B cell (primary cell): Measurements from ENCODE around the gene MEF2C. TPM values are rescaled to one million over a fixed set of nuclear protein-coding genes. Genes with fewer than 3 reads are reported as not detected.

Experiments
- ATAC-seq: fragments of 200-7000 bp; cut with Tn5 transposase; one replicate; pipeline ENCODE4 v1.10.0; 2021; ENCODE audit warnings: low read depth, mild to moderate bottlenecking, moderate number of reproducible peaks, moderate library complexity
- CTCF ChIA-PET: fragments of 350-600 bp; sonication (Branson Sonifier 250); formaldehyde crosslinking; loops from one replicate; lab custom pipeline; 2021; ENCODE audit warnings: antibody characterized with exemption, inconsistent platforms; lab: Charles Lee
- POLR2A ChIA-PET: fragments of 350-600 bp; sonication (Branson Sonifier 250); formaldehyde crosslinking; loops from one replicate; lab custom pipeline; 2021; ENCODE audit warnings: antibody characterized with exemption; lab: Charles Lee
- DNase-seq: peaks from one replicate; pipeline ENCODE4 v3.0.0; 2013
- H2AFZ ChIP-seq: 2 replicates; pipeline ENCODE4 v1.6.1; 2012; ENCODE audit warnings: mild to moderate bottlenecking, low read depth, low read length; ENCODE audit not compliant: insufficient read depth, poor library complexity, severe bottlenecking
- H3K27ac ChIP-seq, 2 donors: 1 replicate in 1 of 2; 2 replicates in 1 of 2; pipeline ENCODE4 v1.5.1; 2012 to 2013; ENCODE audit warnings: low read length in 2 of 2, mild to moderate bottlenecking in 2 of 2, moderate library complexity in 1 of 2
- H3K27me3 ChIP-seq, 4 experiments: fragments of 200-600 bp in 1 of 4; sonication (generic) in 1 of 4; replicated peaks in 1 of 4; 1 replicate in 2 of 4; 2 replicates in 2 of 4; pipeline versions ENCODE4 v1.6.1 to v1.7.0; 2013 to 2016; ENCODE audit warnings: low read length in 3 of 4, mild to moderate bottlenecking in 2 of 4, mixed read lengths in 1 of 4, moderate library complexity in 1 of 4; ENCODE audit not compliant: insufficient read depth in 4 of 4, control insufficient read depth in 3 of 4; ENCODE audit errors: control extremely low read depth in 1 of 4
- H3K36me3 ChIP-seq, 2 experiments: replicated peaks in 1 of 2; 1 replicate in 1 of 2; 2 replicates in 1 of 2; pipeline versions ENCODE4 v1.6.1 to v1.7.1; 2013; ENCODE audit warnings: low read length in 1 of 2; ENCODE audit not compliant: insufficient read depth in 2 of 2, control insufficient read depth in 1 of 2; ENCODE audit errors: control extremely low read depth in 1 of 2, extremely low read depth in 1 of 2
- H3K4me1 ChIP-seq, 2 donors: fragments of 200-600 bp in 1 of 2; sonication (generic) in 1 of 2; 1 replicate in 1 of 2; 2 replicates in 1 of 2; pipeline versions ENCODE4 v1.5.1 to v1.6.1; 2013 to 2017; ENCODE audit warnings: low read length in 2 of 2; ENCODE audit not compliant: control insufficient read depth in 2 of 2, insufficient read depth in 2 of 2
- H3K4me2 ChIP-seq: replicated peaks from 2 replicates; pipeline ENCODE3; 2012; ENCODE audit warnings: mild to moderate bottlenecking, low read depth, low read length; ENCODE audit not compliant: poor library complexity, severe bottlenecking
- H3K4me3 ChIP-seq, 5 experiments: fragments of 200-600 bp in 1 of 5; sonication (generic) in 1 of 5; 1 replicate in 3 of 5; 2 replicates in 2 of 5; pipeline versions ENCODE4 v1.5.1 to v1.7.0; 2011 to 2016; ENCODE audit warnings: low read length in 4 of 5, mild to moderate bottlenecking in 4 of 5, low read depth in 2 of 5, control low read depth in 1 of 5, moderate library complexity in 1 of 5; ENCODE audit not compliant: insufficient read depth in 1 of 5; ENCODE audit errors: control extremely low read depth in 1 of 5, extremely low read depth in 1 of 5
- H3K79me2 ChIP-seq: fragments of 200-600 bp; sonication (generic); one replicate; pipeline ENCODE4 v1.6.0; 2016; ENCODE audit warnings: low read length; ENCODE audit not compliant: control insufficient read depth, insufficient read depth
- H3K9ac ChIP-seq: fragments of 200-600 bp; sonication (generic); 2 replicates; pipeline ENCODE4 v1.6.1; 2017; ENCODE audit warnings: mild to moderate bottlenecking, low read length, moderate library complexity
- H3K9me3 ChIP-seq, 3 donors: one replicate each; pipeline versions ENCODE4 v1.6.1 to v1.7.1; 2013; ENCODE audit warnings: low read length in 2 of 3; ENCODE audit not compliant: control insufficient read depth in 2 of 3, insufficient read depth in 1 of 3; ENCODE audit errors: control extremely low read depth in 1 of 3
- H4K20me1 ChIP-seq: 2 replicates; pipeline ENCODE4 v1.6.0; 2012; ENCODE audit warnings: mild to moderate bottlenecking, low read length; ENCODE audit not compliant: insufficient read depth, control insufficient read depth, poor library complexity, severe bottlenecking
- H3K27ac Mint-ChIP-seq: one replicate; pipeline ENCODE4 v1.8.0; 2021; ENCODE audit warnings: mixed read lengths
- H3K27me3 Mint-ChIP-seq: one replicate; pipeline ENCODE4 v1.8.0; 2021; ENCODE audit warnings: mixed read lengths
- H3K4me1 Mint-ChIP-seq: one replicate; pipeline ENCODE4 v1.8.0; 2021; ENCODE audit warnings: mixed read lengths
- H3K4me3 Mint-ChIP-seq: one replicate; pipeline ENCODE4 v1.8.0; 2021; ENCODE audit warnings: mixed read lengths
- H3K9me3 Mint-ChIP-seq: one replicate; pipeline ENCODE4 v1.8.0; 2022; ENCODE audit warnings: mixed read lengths; ENCODE audit not compliant: insufficient read depth
- EZH2 ChIP-seq: IDR thresholded peaks from 2 replicates; pipeline ENCODE4 v1.6.1; 2012; ENCODE audit warnings: borderline replicate concordance, low read depth, mild to moderate bottlenecking, moderate library complexity, low read length; ENCODE audit not compliant: insufficient read depth, poor library complexity, severe bottlenecking
- WGBS: methylation state at CpG from one replicate; pipeline ENCODE4 v1.1.5; 2013; ENCODE audit warnings: missing lambda C conversion rate; ENCODE audit not compliant: insufficient coverage; 5-methylcytosine and 5-hydroxymethylcytosine counted together
- intact Hi-C: fragments of 100-400 bp; cut with micrococcal nuclease; formaldehyde crosslinking; loops from one replicate; pipeline ENCODE4 v1.10.0; 2022
- polyA plus RNA-seq: library from polyadenylated mRNA; depleted of rRNA; stranded (reverse); fragments of >200 nt; gene quantifications from 2 replicates; pipeline ENCODE4 v1.2.3, GENCODE V29; 2012
- total RNA-seq, 2 donors: library from RNA; stranded (reverse); fragments of 120-200 nt in 1 of 2; gene quantifications; 1 replicate in 1 of 2; 2 replicates in 1 of 2; pipeline versions ENCODE4 v1.2.3 to v1.2.4, GENCODE V29; 2013 to 2022
- TF ChIP-seq, protein P1 (sequence below): fragments of 200-600 bp; IDR thresholded peaks from one replicate; pipeline ENCODE4 v1.8.0; 2022; ENCODE audit warnings: antibody characterized with exemption, mild to moderate bottlenecking

Gene MEF2C
- total and polyA plus RNA-seq, 2 donors (not counting 1 experiment from before 2014, with no cell fraction given): 97.4 to 354 TPM

- Mint-ChIP-seq H3K4me1 (peaks cover 74% of the 10 kb centered on the region), H3K4me3 (no peak overlapping the region), H3K27me3 (no peaks in the 10 kb centered on the region), H3K27ac (peak overlapping the region; percentile 46), H3K9me3 (no peaks in the 10 kb centered on the region)
- no peaks in the 10 kb centered on the region for H4K20me1 ChIP-seq
- H2AFZ ChIP-seq: no peak overlapping the region
- peaks cover 22 to 38% of the 10 kb centered on the region in 2 donors for H3K4me1 ChIP-seq
- no CpG with 5 or more reads among the region's 4 CpGs for WGBS
- peaks cover 96% of the 10 kb centered on the region for H3K79me2 ChIP-seq
- DNase-seq (no peak), ATAC-seq (no peak)
- peak overlapping the region in 1 of 2 donors; percentile 50 for H3K27ac ChIP-seq
- peak overlapping the region; percentile 1 for H3K4me2 ChIP-seq
- intact Hi-C loops: no loop called here
- CTCF ChIA-PET: interaction anchor here (0.7 to 1.1 kb wide), 3 partner anchors 12 to 32 kb away, joined by 3 read pairs; no protein-coding TSS in a partner anchor
- peaks cover 5 to 20% of the 10 kb centered on the region in 2 experiments for H3K36me3 ChIP-seq
- no peaks in the 10 kb centered on the region for H3K27me3 ChIP-seq
- H3K9me3 ChIP-seq: no peaks in the 10 kb centered on the region
- no peak overlapping the region for H3K4me3 ChIP-seq
- H3K9ac ChIP-seq: no peak overlapping the region
- POLR2A ChIA-PET: no interaction called here
- no peak for TF ChIP-seq EZH2
- TF ChIP-seq, protein P1, sequence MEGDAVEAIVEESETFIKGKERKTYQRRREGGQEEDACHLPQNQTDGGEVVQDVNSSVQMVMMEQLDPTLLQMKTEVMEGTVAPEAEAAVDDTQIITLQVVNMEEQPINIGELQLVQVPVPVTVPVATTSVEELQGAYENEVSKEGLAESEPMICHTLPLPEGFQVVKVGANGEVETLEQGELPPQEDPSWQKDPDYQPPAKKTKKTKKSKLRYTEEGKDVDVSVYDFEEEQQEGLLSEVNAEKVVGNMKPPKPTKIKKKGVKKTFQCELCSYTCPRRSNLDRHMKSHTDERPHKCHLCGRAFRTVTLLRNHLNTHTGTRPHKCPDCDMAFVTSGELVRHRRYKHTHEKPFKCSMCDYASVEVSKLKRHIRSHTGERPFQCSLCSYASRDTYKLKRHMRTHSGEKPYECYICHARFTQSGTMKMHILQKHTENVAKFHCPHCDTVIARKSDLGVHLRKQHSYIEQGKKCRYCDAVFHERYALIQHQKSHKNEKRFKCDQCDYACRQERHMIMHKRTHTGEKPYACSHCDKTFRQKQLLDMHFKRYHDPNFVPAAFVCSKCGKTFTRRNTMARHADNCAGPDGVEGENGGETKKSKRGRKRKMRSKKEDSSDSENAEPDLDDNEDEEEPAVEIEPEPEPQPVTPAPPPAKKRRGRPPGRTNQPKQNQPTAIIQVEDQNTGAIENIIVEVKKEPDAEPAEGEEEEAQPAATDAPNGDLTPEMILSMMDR: no peak
These were observed 40.2 kb downstream of the MEF2C start for GRCh38 chr5:88842784-88843183.

DNA sequence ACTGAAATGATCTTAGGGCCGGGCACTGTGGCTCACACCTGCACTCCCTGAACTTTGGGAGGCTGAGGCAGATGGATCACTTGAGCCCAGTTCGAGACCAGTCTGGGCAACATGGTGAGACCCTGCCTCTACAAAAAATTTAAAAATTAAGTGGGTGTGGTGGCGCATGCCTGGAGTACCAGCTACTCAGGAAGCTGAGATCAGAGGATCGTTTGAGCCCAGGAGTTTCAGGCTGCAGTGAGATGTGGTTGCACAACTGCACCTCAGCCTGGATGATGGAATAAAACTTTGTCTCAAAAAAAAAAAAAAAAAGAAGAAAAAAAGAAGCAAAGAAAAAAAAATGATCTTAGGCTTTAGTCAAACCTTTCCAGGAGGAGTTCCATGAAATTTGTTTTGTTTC lies 41.8 kb downstream of the MEF2C start:
- Mint-ChIP-seq H3K4me1 (peaks cover 71% of the 10 kb centered on the region), H3K27me3 (no peaks in the 10 kb centered on the region), H3K27ac (peak overlapping the region; percentile 1), H3K9me3 (no peaks in the 10 kb centered on the region), H3K4me3 (no peak overlapping the region)
- peak overlapping the region in 1 of 2 donors; percentile 50 for H3K27ac ChIP-seq
- intact Hi-C loops: loop anchor here (2.0 kb wide), 1 partner anchor 32 kb away; no protein-coding TSS in a partner anchor
- peaks cover 96% of the 10 kb centered on the region for H3K79me2 ChIP-seq
- TF ChIP-seq, protein P1: no peak
- no peak for TF ChIP-seq EZH2
- no peak overlapping the region for H3K9ac ChIP-seq
- ChIA-PET CTCF (no interaction called here), POLR2A (interaction anchor here (0.7 kb wide), 1 partner anchor 43 kb away, joined by 5 read pairs; no protein-coding TSS in a partner anchor)
- no peaks in the 10 kb centered on the region for H3K27me3 ChIP-seq
- H3K4me3 ChIP-seq: no peak overlapping the region
- H3K9me3 ChIP-seq: no peaks in the 10 kb centered on the region
- no peaks in the 10 kb centered on the region for H4K20me1 ChIP-seq
- peaks cover 26 to 38% of the 10 kb centered on the region in 2 donors for H3K4me1 ChIP-seq
- DNase-seq (no peak), ATAC-seq (no peak)
- H3K4me2 ChIP-seq: no peak overlapping the region
- H2AFZ ChIP-seq: no peak overlapping the region
- 74% methylated on average over 4 of the region's 4 CpGs for WGBS
- H3K36me3 ChIP-seq: peaks cover 6 to 21% of the 10 kb centered on the region in 2 experiments
